Measurements from ENCODE around the gene UNC5CL. TPM values are rescaled to one million over a fixed set of nuclear protein-coding genes. Genes with fewer than 3 reads are reported as not detected.

UNC5CL gene
- total RNA-seq, 2 experiments from 2014 or later = 2.4 to 2.5 TPM

- intact Hi-C loops (cut with micrococcal nuclease) = no loop called here
- Mint-ChIP-seq H3K27me3 (no peaks in the 10 kb centered on the region), H3K27ac (no peak overlapping the region), H3K9me3 (no peaks in the 10 kb centered on the region), H3K4me1 (ENCODE audit: low read depth) (peaks cover 3% of the 10 kb centered on the region), H3K4me3 (no peak overlapping the region), H3K36me3 (no peaks in the 10 kb centered on the region)
- POLR2A ChIA-PET = interaction anchor here (1.1 kb wide), 1 partner anchor 22 kb away, joined by 4 read pairs; no protein-coding TSS in a partner anchor
- CTCF ChIA-PET = interaction anchor here (0.6 to 3.0 kb wide), 7 partner anchors 9 to 254 kb away, joined by 3 to 29 read pairs (median 5); no protein-coding TSS in a partner anchor
- no peak for DNase-seq
Measured at GRCh38 chr6:41036601-41037000, 2.4 kb downstream of the UNC5CL start.

- intact Hi-C loops (cut with micrococcal nuclease) = no loop called here
- CTCF ChIA-PET = interaction anchor here (0.6 to 3.0 kb wide), 5 partner anchors 8 to 255 kb away, joined by 3 to 29 read pairs (median 5); no protein-coding TSS in a partner anchor
- DNase-seq = no peak
- H3K27ac Mint-ChIP-seq = no peak overlapping the region
- no peaks in the 10 kb centered on the region for H3K9me3 Mint-ChIP-seq
- no peaks in the 10 kb centered on the region for H3K27me3 Mint-ChIP-seq
- no peak overlapping the region for H3K4me3 Mint-ChIP-seq
- no peaks in the 10 kb centered on the region for H3K36me3 Mint-ChIP-seq
- peaks cover 3% of the 10 kb centered on the region for H3K4me1 Mint-ChIP-seq (ENCODE audit: low read depth)
- POLR2A ChIA-PET = interaction anchor here (1.1 kb wide), 1 partner anchor 23 kb away, joined by 4 read pairs; no protein-coding TSS in a partner anchor
Measured at GRCh38 chr6:41036186-41036585, 2.8 kb downstream of the UNC5CL start.

- ChIA-PET POLR2A (no interaction called here), CTCF (no interaction called here)
- H3K27me3 Mint-ChIP-seq = no peaks in the 10 kb centered on the region
- no peaks in the 10 kb centered on the region for H3K9me3 Mint-ChIP-seq
- H3K4me3 Mint-ChIP-seq = no peak overlapping the region
- DNase-seq = no peak
- intact Hi-C loops (cut with micrococcal nuclease) = no loop called here
- H3K36me3 Mint-ChIP-seq = no peaks in the 10 kb centered on the region
- H3K27ac Mint-ChIP-seq = no peak overlapping the region
- peaks cover 5% of the 10 kb centered on the region for H3K4me1 Mint-ChIP-seq (ENCODE audit: low read depth)
Measured at GRCh38 chr6:41033776-41034175, 5.2 kb downstream of the UNC5CL start.

GRCh38 chr6:41032830-41033229 is 6.2 kb downstream of the UNC5CL start:
- intact Hi-C loops (cut with micrococcal nuclease) = no loop called here
- H3K36me3 Mint-ChIP-seq = no peaks in the 10 kb centered on the region
- CTCF ChIA-PET = no interaction called here

GRCh38 chr6:41028561-41029412 is 10.2 kb downstream of the UNC5CL start:
- Mint-ChIP-seq H3K4me1 (ENCODE audit: low read depth) (peaks cover 17% of the 10 kb centered on the region), H3K27me3 (no peaks in the 10 kb centered on the region), H3K9me3 (no peaks in the 10 kb centered on the region), H3K4me3 (peak overlapping the region; percentile 72), H3K27ac (no peak overlapping the region), H3K36me3 (no peaks in the 10 kb centered on the region)
- POLR2A ChIA-PET = interaction anchor here (1.6 kb wide), 1 partner anchor 12 kb away, joined by 3 read pairs; no protein-coding TSS in a partner anchor
- no peak for DNase-seq
- intact Hi-C loops (cut with micrococcal nuclease) = no loop called here
- CTCF ChIA-PET = interaction anchor here (0.6 to 5.6 kb wide), 25 partner anchors 8 to 785 kb away, joined by 3 to 57 read pairs (median 8); partner anchors contain the start of genes APOBEC2, NFYA, OARD1 and UNC5CL

More at GRCh38 chr6:41032830-41033229, 6.2 kb downstream of the UNC5CL start:
- no peaks in the 10 kb centered on the region for H3K27me3 Mint-ChIP-seq
- H3K9me3 Mint-ChIP-seq = no peaks in the 10 kb centered on the region
- H3K4me3 Mint-ChIP-seq = no peak overlapping the region
- POLR2A ChIA-PET = no interaction called here
- H3K27ac Mint-ChIP-seq = no peak overlapping the region
- peaks cover 9% of the 10 kb centered on the region for H3K4me1 Mint-ChIP-seq (ENCODE audit: low read depth)
- DNase-seq = no peak

- intact Hi-C loops (cut with micrococcal nuclease) = loop anchor here (1.0 kb wide), 2 partner anchors 22 to 44 kb away; partner anchors contain the start of genes NFYA and OARD1
- ChIA-PET POLR2A (interaction anchor here (1.6 kb wide), 1 partner anchor 13 kb away, joined by 3 read pairs; no protein-coding TSS in a partner anchor), CTCF (interaction anchor here (0.6 to 5.6 kb wide), 27 partner anchors 9 to 1765 kb away, joined by 3 to 57 read pairs (median 7); partner anchors contain the start of genes APOBEC2, NFYA, OARD1 and UNC5CL)
- peak; percentile 83 for DNase-seq
- peak overlapping the region; percentile 72 for H3K4me3 Mint-ChIP-seq
- peaks cover 17% of the 10 kb centered on the region for H3K4me1 Mint-ChIP-seq (ENCODE audit: low read depth)
- H3K27ac Mint-ChIP-seq = peak overlapping the region; percentile 20
- no peaks in the 10 kb centered on the region for H3K9me3 Mint-ChIP-seq
- no peaks in the 10 kb centered on the region for H3K36me3 Mint-ChIP-seq
- no peaks in the 10 kb centered on the region for H3K27me3 Mint-ChIP-seq
Measured at GRCh38 chr6:41027799-41028560, 11.0 kb downstream of the UNC5CL start.

- Mint-ChIP-seq H3K9me3 (no peaks in the 10 kb centered on the region), H3K4me1 (ENCODE audit: low read depth) (peaks cover 17% of the 10 kb centered on the region), H3K4me3 (peak overlapping the region; percentile 72), H3K27me3 (no peaks in the 10 kb centered on the region), H3K27ac (peak overlapping the region; percentile 20), H3K36me3 (no peaks in the 10 kb centered on the region)
- CTCF ChIA-PET = interaction anchor here (0.9 to 5.6 kb wide), 17 partner anchors 9 to 1764 kb away, joined by 3 to 57 read pairs (median 11); partner anchors contain the start of genes NFYA, OARD1 and UNC5CL
- DNase-seq = no peak
- intact Hi-C loops (cut with micrococcal nuclease) = loop anchor here (1.0 kb wide), 2 partner anchors 21 to 45 kb away; partner anchors contain the start of genes NFYA and OARD1
- POLR2A ChIA-PET = no interaction called here
Measured at GRCh38 chr6:41027241-41027640, 11.8 kb downstream of the UNC5CL start.

GRCh38 chr6:41025966-41026530 is 13.0 kb downstream of the UNC5CL start:
- H3K27ac Mint-ChIP-seq = no peak overlapping the region
- ChIA-PET CTCF (interaction anchor here (0.6 to 5.6 kb wide), 5 partner anchors 7 to 59 kb away, joined by 3 to 57 read pairs (median 25); partner anchors contain the start of gene UNC5CL), POLR2A (no interaction called here)
- H3K36me3 Mint-ChIP-seq = no peaks in the 10 kb centered on the region
- no peak overlapping the region for H3K4me3 Mint-ChIP-seq
- peaks cover 17% of the 10 kb centered on the region for H3K4me1 Mint-ChIP-seq (ENCODE audit: low read depth)
- no peaks in the 10 kb centered on the region for H3K9me3 Mint-ChIP-seq
- intact Hi-C loops (cut with micrococcal nuclease) = no loop called here
- DNase-seq = no peak
- no peaks in the 10 kb centered on the region for H3K27me3 Mint-ChIP-seq

GRCh38 chr6:41023114-41023513 is 15.9 kb downstream of the UNC5CL start:
- no peak for DNase-seq
- intact Hi-C loops (cut with micrococcal nuclease) = no loop called here
- ChIA-PET POLR2A (no interaction called here), CTCF (no interaction called here)
- Mint-ChIP-seq H3K9me3 (no peaks in the 10 kb centered on the region), H3K36me3 (no peaks in the 10 kb centered on the region), H3K4me1 (ENCODE audit: low read depth) (peaks cover 9% of the 10 kb centered on the region), H3K27me3 (no peaks in the 10 kb centered on the region), H3K4me3 (no peak overlapping the region), H3K27ac (no peak overlapping the region)

GRCh38 chr6:41022294-41022693 is 16.7 kb downstream of the UNC5CL start:
- Mint-ChIP-seq H3K27me3 (no peaks in the 10 kb centered on the region), H3K4me1 (ENCODE audit: low read depth) (peaks cover 3% of the 10 kb centered on the region)
- CTCF ChIA-PET = no interaction called here

GRCh38 chr6:41021832-41022231 is 17.2 kb downstream of the UNC5CL start:
- no peak for DNase-seq
- H3K27me3 Mint-ChIP-seq = no peaks in the 10 kb centered on the region
- POLR2A ChIA-PET = no interaction called here
- intact Hi-C loops (cut with micrococcal nuclease) = no loop called here
- CTCF ChIA-PET = no interaction called here
- H3K36me3 Mint-ChIP-seq = no peaks in the 10 kb centered on the region
- H3K4me1 Mint-ChIP-seq (ENCODE audit: low read depth) = no peaks in the 10 kb centered on the region
- no peaks in the 10 kb centered on the region for H3K9me3 Mint-ChIP-seq
- no peak overlapping the region for H3K27ac Mint-ChIP-seq
- no peak overlapping the region for H3K4me3 Mint-ChIP-seq

More at GRCh38 chr6:41022294-41022693, 16.7 kb downstream of the UNC5CL start:
- intact Hi-C loops (cut with micrococcal nuclease) = no loop called here
- DNase-seq = no peak
- Mint-ChIP-seq H3K36me3 (no peaks in the 10 kb centered on the region), H3K27ac (no peak overlapping the region), H3K9me3 (no peaks in the 10 kb centered on the region), H3K4me3 (no peak overlapping the region)
- POLR2A ChIA-PET = no interaction called here
